Body of pancreas (tissue), 4 donors: ENCODE data around the gene SFXN3.

Experiments used
- POLR2A ChIP-seq, 3 donors: fragments of 450-650 bp; IDR thresholded peaks; one replicate each; pipeline ENCODE4 v1.6.1; 2016; ENCODE audit warnings: antibody characterized with exemption in 3 of 3, mild to moderate bottlenecking in 2 of 3
- TF ChIP-seq, protein P1 (sequence below), 7 experiments: fragments of 450-650 bp in 4 of 7; fragments of 200-600 bp in 3 of 7; sonication (generic) in 3 of 7; IDR thresholded peaks; one replicate each; pipeline ENCODE4 v1.5.1; 2016 to 2019; ENCODE audit warnings: antibody characterized with exemption in 7 of 7

DNA sequence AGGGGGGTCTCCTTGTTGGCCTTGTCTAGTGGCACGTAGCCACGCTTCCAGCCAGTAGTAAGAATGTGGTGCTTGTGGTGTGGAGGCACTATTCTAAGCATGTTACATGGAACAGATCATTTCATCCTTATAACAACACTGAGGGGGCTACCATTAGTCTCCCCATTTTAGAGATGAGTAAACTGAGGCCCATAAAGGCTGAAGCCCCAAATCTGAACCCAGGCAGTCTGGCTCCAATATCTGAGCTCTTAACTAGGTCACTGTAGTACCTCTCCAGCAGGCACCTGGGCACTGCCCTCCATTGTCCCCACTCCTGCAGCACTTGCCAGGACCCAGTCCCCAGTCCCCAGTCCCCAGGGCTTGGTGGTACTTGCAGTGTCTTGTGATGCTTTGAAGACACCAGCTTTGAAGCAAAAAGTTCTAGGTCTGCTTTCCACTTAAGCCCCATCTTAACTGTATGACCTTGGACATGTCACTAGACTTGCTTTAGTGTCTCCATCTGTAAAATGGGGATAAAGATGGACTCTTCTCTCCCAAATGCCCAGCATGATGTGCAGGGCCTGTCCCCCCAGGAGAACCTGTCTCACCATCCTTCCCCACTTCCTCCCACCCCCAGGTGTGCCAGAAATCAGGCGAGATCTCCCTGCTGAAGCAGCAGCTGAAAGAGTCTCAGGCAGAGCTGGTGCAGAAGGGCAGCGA is 25.0 kb upstream of the SFXN3 start:
- TF ChIP-seq, protein P1, sequence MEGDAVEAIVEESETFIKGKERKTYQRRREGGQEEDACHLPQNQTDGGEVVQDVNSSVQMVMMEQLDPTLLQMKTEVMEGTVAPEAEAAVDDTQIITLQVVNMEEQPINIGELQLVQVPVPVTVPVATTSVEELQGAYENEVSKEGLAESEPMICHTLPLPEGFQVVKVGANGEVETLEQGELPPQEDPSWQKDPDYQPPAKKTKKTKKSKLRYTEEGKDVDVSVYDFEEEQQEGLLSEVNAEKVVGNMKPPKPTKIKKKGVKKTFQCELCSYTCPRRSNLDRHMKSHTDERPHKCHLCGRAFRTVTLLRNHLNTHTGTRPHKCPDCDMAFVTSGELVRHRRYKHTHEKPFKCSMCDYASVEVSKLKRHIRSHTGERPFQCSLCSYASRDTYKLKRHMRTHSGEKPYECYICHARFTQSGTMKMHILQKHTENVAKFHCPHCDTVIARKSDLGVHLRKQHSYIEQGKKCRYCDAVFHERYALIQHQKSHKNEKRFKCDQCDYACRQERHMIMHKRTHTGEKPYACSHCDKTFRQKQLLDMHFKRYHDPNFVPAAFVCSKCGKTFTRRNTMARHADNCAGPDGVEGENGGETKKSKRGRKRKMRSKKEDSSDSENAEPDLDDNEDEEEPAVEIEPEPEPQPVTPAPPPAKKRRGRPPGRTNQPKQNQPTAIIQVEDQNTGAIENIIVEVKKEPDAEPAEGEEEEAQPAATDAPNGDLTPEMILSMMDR (IDR thresholded peaks at IDR 0.05): no peak
- TF ChIP-seq POLR2A (IDR thresholded peaks at IDR 0.05): no peak
